ENCODE results near the gene GALNT6.
"Not testable (repeated sequence)": the region's sequence is repeated elsewhere in the genome, so short reads cannot be mapped to it uniquely, and the experiment has no call there.

Gene GALNT6

GRCh38 chr12:51320311-51320694 is 70.9 kb downstream of the GALNT6 start:
- no peak for DNase-seq

GRCh38 chr12:51318846-51319599 is 72.2 kb downstream of the GALNT6 start:
- no peak for DNase-seq

DNA sequence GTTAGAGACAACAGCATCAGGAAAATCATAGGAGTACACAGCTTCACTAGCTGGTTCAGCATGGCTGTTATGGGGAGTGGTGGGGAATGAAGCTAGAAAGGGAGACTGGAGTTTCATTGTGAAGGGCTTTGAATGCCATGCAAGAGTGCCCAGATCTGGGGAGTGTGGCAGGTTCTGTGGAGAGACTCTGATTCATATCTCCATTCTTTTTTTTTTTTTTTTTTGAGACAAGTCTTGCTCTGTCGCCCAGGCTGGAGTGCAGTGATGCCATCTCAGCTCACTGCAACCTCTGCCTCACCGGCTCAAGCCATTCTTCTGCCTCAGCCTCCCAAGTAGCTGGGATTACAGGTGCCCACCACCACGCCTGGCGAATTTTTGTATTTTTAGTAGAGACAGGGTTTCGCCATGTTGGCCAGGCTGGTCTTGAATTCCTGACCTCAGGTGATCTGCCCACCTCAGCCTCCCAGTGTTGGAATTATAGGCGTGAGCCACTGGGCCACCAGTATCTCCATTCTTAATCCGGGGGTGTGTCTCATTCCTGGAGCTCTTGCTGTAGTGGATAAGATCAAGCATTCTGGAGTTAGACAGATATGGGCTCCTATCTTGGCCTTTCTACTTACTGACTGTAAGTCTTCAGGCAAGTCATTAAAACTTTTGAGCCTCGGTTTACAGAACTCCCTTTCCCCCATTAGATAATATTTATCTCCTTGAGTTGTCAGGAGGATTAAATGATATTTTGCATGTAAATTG is 73.0 kb downstream of the GALNT6 start:
- not testable (repeated sequence) for DNase-seq

GRCh38 chr12:51311389-51311788 is 79.8 kb downstream of the GALNT6 start:
- no peak for DNase-seq

DNA sequence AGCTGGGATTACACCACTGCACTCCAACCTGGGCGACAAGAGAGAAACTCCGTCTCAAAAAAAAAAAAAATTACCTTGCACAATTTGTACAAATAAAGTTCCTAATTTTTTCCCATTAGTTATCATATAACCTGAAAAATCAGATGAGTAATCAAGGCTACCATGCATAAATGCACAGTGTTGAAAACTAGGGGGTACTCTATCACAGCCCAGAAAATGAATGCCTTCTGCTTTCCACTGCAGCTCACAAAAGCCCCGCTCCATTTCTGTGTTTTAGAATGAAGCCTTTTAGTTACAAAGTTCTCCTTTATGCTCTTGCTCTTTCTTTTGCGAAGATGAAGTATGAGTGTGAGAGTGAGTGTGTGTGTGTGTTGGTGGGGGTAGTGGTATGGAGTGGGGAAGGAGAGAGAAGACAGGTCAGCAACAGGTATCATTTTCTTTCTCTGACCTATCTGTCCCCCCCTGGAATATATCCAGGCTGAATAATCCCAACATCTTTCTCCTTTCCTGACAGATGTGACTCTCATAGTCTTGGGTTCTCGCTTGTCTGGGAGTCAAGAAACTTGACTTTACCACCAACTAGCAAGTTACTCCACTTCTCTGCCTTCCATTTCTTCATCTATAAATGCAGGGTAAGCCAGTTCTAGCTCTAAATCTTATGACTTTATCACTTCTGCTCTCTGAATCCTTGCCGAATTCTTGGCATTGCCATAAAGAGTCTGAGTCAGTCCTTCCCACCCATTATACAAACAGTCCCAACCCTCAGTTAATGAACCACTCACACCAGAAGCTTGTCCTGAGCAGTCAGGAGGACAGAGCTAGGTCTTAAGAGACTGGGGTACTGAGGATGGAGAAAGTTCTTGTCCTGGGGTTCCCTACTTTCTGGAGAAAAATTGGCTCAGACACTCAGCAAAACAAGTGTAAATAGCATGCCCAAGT is 83.3 kb downstream of the GALNT6 start:
- DNase-seq = no peak

GRCh38 chr12:51306507-51306906 is 84.7 kb downstream of the GALNT6 start:
- no peak for DNase-seq
